SU-DHL-6 (cell line): ENCODE results near the gene VTI1A.

Source experiments
- CTCF ChIP-seq: fragments of 200-600 bp; sonication (generic); IDR thresholded peaks from one replicate; pipeline ENCODE4 v1.5.1; 2017; ENCODE audit warnings: antibody characterized with exemption, mild to moderate bottlenecking, low read length, moderate library complexity; ENCODE audit not compliant: insufficient read depth, poor library complexity, severe bottlenecking
- EZH2phosphoT487 ChIP-seq: fragments of 200-600 bp; sonication (generic), shearing (Covaris generic); conservative IDR thresholded peaks from 2 replicates; pipeline ENCODE4 v1.6.1; 2018; ENCODE audit warnings: mild to moderate bottlenecking, antibody characterized with exemption, low read length, moderate library complexity, mixed read lengths

GRCh38 chr10:112526139-112526538 is 79.1 kb downstream of the VTI1A start:
- TF ChIP-seq CTCF, result no peak
- no peak for TF ChIP-seq EZH2phosphoT487
